ENCODE data around the gene MYT1.
"Not testable (repeated sequence)": the region's sequence is repeated elsewhere in the genome, so short reads cannot be mapped to it uniquely, and the experiment has no call there.

Gene MYT1

GRCh38 chr20:64164123-64164836 is at the start of gene MYT1:
MYT1 (plus strand) TSS chr20:64164452; CDS start chr20:64198862, 34,410 bp downstream.
- DNase-seq, result no peak

GRCh38 chr20:64115171-64115911 is 48.9 kb upstream of the MYT1 start:
- DNase-seq, result no peak

- DNase-seq, result no peak
Measured at GRCh38 chr20:64116016-64116415, 48.2 kb upstream of the MYT1 start.

GRCh38 chr20:64116541-64117431 is 47.5 kb upstream of the MYT1 start:
- DNase-seq, result no peak

- DNase-seq, result not testable (repeated sequence)
Measured at GRCh38 chr20:64117432-64117777, 46.8 kb upstream of the MYT1 start.

GRCh38 chr20:64119301-64119680 is 45.0 kb upstream of the MYT1 start:
- no peak for DNase-seq

- no peak for DNase-seq
Measured at GRCh38 chr20:64119681-64120341, 44.4 kb upstream of the MYT1 start.

- no peak for DNase-seq
Measured at GRCh38 chr20:64121586-64121985, 42.7 kb upstream of the MYT1 start.

- DNase-seq, result not testable (repeated sequence)
Measured at GRCh38 chr20:64122927-64123326, 41.3 kb upstream of the MYT1 start.

GRCh38 chr20:64123517-64123916 is 40.7 kb upstream of the MYT1 start:
- not testable (repeated sequence) for DNase-seq

GRCh38 chr20:64129146-64129782 is 35.0 kb upstream of the MYT1 start:
- no peak for DNase-seq

- no peak for DNase-seq
Measured at GRCh38 chr20:64130271-64130670, 34.0 kb upstream of the MYT1 start.

- no peak for DNase-seq
Measured at GRCh38 chr20:64130876-64131275, 33.4 kb upstream of the MYT1 start.

GRCh38 chr20:64131406-64131805 is 32.8 kb upstream of the MYT1 start:
- DNase-seq, result no peak

GRCh38 chr20:64133951-64134407 is 30.3 kb upstream of the MYT1 start:
- DNase-seq, result no peak

- not testable (repeated sequence) for DNase-seq
Measured at GRCh38 chr20:64134744-64135143, 29.5 kb upstream of the MYT1 start.

GRCh38 chr20:64136004-64136710 is 28.1 kb upstream of the MYT1 start:
- no peak for DNase-seq

GRCh38 chr20:64137598-64138031 is 26.6 kb upstream of the MYT1 start:
- no peak for DNase-seq

- DNase-seq, result no peak
Measured at GRCh38 chr20:64138276-64138815, 25.9 kb upstream of the MYT1 start.

GRCh38 chr20:64139199-64140060 is 24.8 kb upstream of the MYT1 start:
- no peak for DNase-seq
